H1 (cell line): Measurements from ENCODE around the gene LARP6. TPM values are rescaled to one million over a fixed set of nuclear protein-coding genes. Genes with fewer than 3 reads are reported as not detected.

Experiments
- CTCF ChIA-PET: fragments of 300-600 bp; sonication (Branson Sonifier 250); formaldehyde crosslinking; loops from one replicate; lab custom pipeline; 2021; ENCODE audit not compliant: partially characterized antibody; lab: Charles Lee
- POLR2A ChIA-PET: fragments of 300-600 bp; sonication (Branson Sonifier 250); formaldehyde crosslinking; loops from one replicate; lab custom pipeline; 2021; ENCODE audit warnings: inconsistent platforms; ENCODE audit not compliant: partially characterized antibody; lab: Charles Lee
- DNase-seq, 2 experiments: peaks; one replicate each; pipeline versions ENCODE4 v3.0.0 to v3.0.0-alpha.2; 2010 to 2022; ENCODE audit warnings: low spot score in 2 of 2, low read depth in 1 of 2, mixed read lengths in 1 of 2
- FAIRE-seq: peaks from 2 replicates; lab custom pipeline; 2011; peaks lifted over from hg19 to GRCh38; lab: Jason Lieb, UNC
- H2AFZ ChIP-seq: 2 replicates; pipeline ENCODE4 v1.8.1; 2012; ENCODE audit warnings: low read length, inconsistent platforms
- H2AK5ac ChIP-seq: 2 replicates; pipeline ENCODE4 v1.6.1; 2013; ENCODE audit warnings: low read depth, low read length
- H2BK120ac ChIP-seq: replicated peaks from 2 replicates; pipeline ENCODE3; 2013; ENCODE audit warnings: low read depth, low read length, inconsistent platforms
- H2BK12ac ChIP-seq: 2 replicates; pipeline ENCODE4 v1.6.1; 2013; ENCODE audit warnings: low read depth, low read length
- H2BK15ac ChIP-seq: 2 replicates; pipeline ENCODE4 v1.6.1; 2013; ENCODE audit warnings: low read length
- H2BK20ac ChIP-seq: 2 replicates; pipeline ENCODE4 v1.6.1; 2013; ENCODE audit warnings: low read length
- H2BK5ac ChIP-seq: 2 replicates; pipeline ENCODE4 v1.6.1; 2013; ENCODE audit warnings: low read depth, low read length
- H3K14ac ChIP-seq: 2 replicates; pipeline ENCODE4 v1.6.1; 2013; ENCODE audit warnings: inconsistent platforms; ENCODE audit not compliant: insufficient read length
- H3K18ac ChIP-seq: 2 replicates; pipeline ENCODE4 v1.6.1; 2013; ENCODE audit warnings: low read length; ENCODE audit errors: extremely low read depth
- H3K23ac ChIP-seq: 2 replicates; pipeline ENCODE4 v1.6.1; 2013; ENCODE audit warnings: inconsistent platforms; ENCODE audit not compliant: insufficient read length
- H3K23me2 ChIP-seq: 2 replicates; pipeline ENCODE4 v1.6.1; 2013; ENCODE audit warnings: low read depth, low read length
- H3K27ac ChIP-seq: 2 replicates; pipeline ENCODE4 v1.6.1; 2011; ENCODE audit warnings: low read depth, low read length, inconsistent platforms
- H3K27me3 ChIP-seq, 4 experiments: replicated peaks in 1 of 4; 1 replicate in 1 of 4; 2 replicates in 3 of 4; pipeline versions ENCODE4 v1.6.1 to v1.8.1; 2011 to 2013; ENCODE audit warnings: low read length in 3 of 4, mild to moderate bottlenecking in 3 of 4, inconsistent platforms in 2 of 4, mixed read lengths in 2 of 4, moderate library complexity in 1 of 4; ENCODE audit not compliant: control insufficient read depth in 3 of 4, insufficient read depth in 3 of 4; ENCODE audit errors: extremely low read depth in 1 of 4
- H3K36me3 ChIP-seq, 4 experiments: 2 replicates each; pipeline versions ENCODE4 v1.6.1 to v1.8.1; 2011 to 2013; ENCODE audit warnings: mild to moderate bottlenecking in 4 of 4, low read length in 3 of 4, moderate library complexity in 2 of 4, control low read depth in 1 of 4, inconsistent platforms in 1 of 4; ENCODE audit not compliant: insufficient read depth in 4 of 4, control insufficient read depth in 2 of 4
- H3K4ac ChIP-seq: replicated peaks from 2 replicates; pipeline ENCODE3; 2013; ENCODE audit warnings: low read length, low read depth, mixed read lengths, inconsistent platforms; ENCODE audit not compliant: insufficient read length
- H3K4me1 ChIP-seq, 4 experiments: replicated peaks in 1 of 4; 1 replicate in 1 of 4; 2 replicates in 3 of 4; pipeline versions ENCODE4 v1.6.1 to v1.8.1; 2011 to 2013; ENCODE audit warnings: low read length in 3 of 4, inconsistent platforms in 2 of 4, mixed read lengths in 1 of 4; ENCODE audit not compliant: insufficient read depth in 4 of 4, control insufficient read depth in 3 of 4
- H3K4me2 ChIP-seq, 2 experiments: 2 replicates each; pipeline versions ENCODE4 v1.6.1 to v1.8.1; 2011 to 2013; ENCODE audit warnings: low read depth in 2 of 2, low read length in 2 of 2, control low read depth in 1 of 2, inconsistent platforms in 1 of 2, mild to moderate bottlenecking in 1 of 2; ENCODE audit not compliant: insufficient read depth in 1 of 2
- H3K4me3 ChIP-seq, 4 experiments: fragments of 200-600, 300-600 bp in 1 of 4; sonication (generic), shearing (Covaris generic), sonication (Bioruptor Twin) in 1 of 4; 2 replicates each; pipeline versions ENCODE4 v1.5.1 to v1.8.1; 2011 to 2016; ENCODE audit warnings: low read length in 4 of 4, low read depth in 3 of 4, control low read depth in 2 of 4, inconsistent platforms in 2 of 4, mild to moderate bottlenecking in 2 of 4, mixed read lengths in 1 of 4, moderate library complexity in 1 of 4; ENCODE audit not compliant: insufficient read depth in 2 of 4; ENCODE audit errors: extremely low read depth in 1 of 4
- H3K56ac ChIP-seq: replicated peaks from 2 replicates; pipeline ENCODE3; 2013; ENCODE audit warnings: low read depth, mild to moderate bottlenecking, mixed read lengths, low read length, inconsistent platforms; ENCODE audit not compliant: insufficient read length
- H3K79me1 ChIP-seq: 2 replicates; pipeline ENCODE4 v1.6.1; 2013; ENCODE audit warnings: low read depth, low read length, control low read depth
- H3K79me2 ChIP-seq, 2 experiments: 2 replicates each; pipeline versions ENCODE4 v1.6.1 to v1.8.1; 2012 to 2013; ENCODE audit warnings: low read length in 2 of 2, mild to moderate bottlenecking in 2 of 2, inconsistent platforms in 1 of 2; ENCODE audit not compliant: insufficient read depth in 2 of 2, control insufficient read depth in 1 of 2
- H3K9ac ChIP-seq, 4 experiments: replicated peaks in 1 of 4; 1 replicate in 1 of 4; 2 replicates in 3 of 4; pipeline versions ENCODE4 v1.6.1 to v1.8.1; 2011 to 2013; ENCODE audit warnings: low read depth in 3 of 4, low read length in 3 of 4, control low read depth in 2 of 4, mild to moderate bottlenecking in 2 of 4, moderate library complexity in 2 of 4, inconsistent platforms in 1 of 4; ENCODE audit errors: extremely low read depth in 1 of 4
- H3K9me3 ChIP-seq, 2 experiments: 2 replicates each; pipeline versions ENCODE4 v1.6.1 to v1.8.1; 2012 to 2013; ENCODE audit warnings: mild to moderate bottlenecking in 2 of 2, moderate library complexity in 2 of 2, control low read depth in 1 of 2, inconsistent platforms in 1 of 2, low read depth in 1 of 2, low read length in 1 of 2, mixed read lengths in 1 of 2; ENCODE audit not compliant: insufficient read depth in 2 of 2
- H4K20me1 ChIP-seq, 2 experiments: replicated peaks in 1 of 2; 2 replicates each; pipeline versions ENCODE3 to v1.8.1; 2011 to 2013; ENCODE audit warnings: inconsistent platforms in 2 of 2, low read length in 2 of 2, mild to moderate bottlenecking in 1 of 2; ENCODE audit not compliant: insufficient read depth in 2 of 2, control insufficient read depth in 1 of 2
- H4K5ac ChIP-seq: 2 replicates; pipeline ENCODE4 v1.6.1; 2013; ENCODE audit warnings: low read length, low read depth, mixed read lengths, inconsistent platforms; ENCODE audit not compliant: insufficient read length
- H4K8ac ChIP-seq: 2 replicates; pipeline ENCODE4 v1.8.0; 2013; ENCODE audit warnings: mild to moderate bottlenecking, moderate library complexity, low read length, inconsistent platforms; ENCODE audit not compliant: insufficient read depth; ENCODE audit errors: extremely low read depth
- H4K91ac ChIP-seq: replicated peaks from 2 replicates; pipeline ENCODE3; 2013; ENCODE audit warnings: low read length, mixed read lengths, inconsistent platforms; ENCODE audit not compliant: insufficient read length
- BRCA1 ChIP-seq: IDR thresholded peaks from 2 replicates; pipeline ENCODE4 v1.6.1; 2012; ENCODE audit warnings: low read depth, low read length, improper control_type of control experiment
- EZH2 ChIP-seq: fragments of 200-600 bp; sonication (generic); IDR thresholded peaks from 2 replicates; pipeline ENCODE4 v1.7.1; 2012; ENCODE audit warnings: low read depth, mild to moderate bottlenecking, moderate library complexity, low read length, inconsistent platforms; ENCODE audit not compliant: severe bottlenecking
- HDAC2 ChIP-seq, 2 experiments: fragments of 300-600 bp in 1 of 2; sonication (generic) in 1 of 2; IDR thresholded peaks; 2 replicates each; pipeline ENCODE4 v1.6.1; 2011 to 2012; ENCODE audit warnings: low read depth in 2 of 2, low read length in 2 of 2, mild to moderate bottlenecking in 2 of 2, moderate library complexity in 2 of 2, borderline replicate concordance in 1 of 2, inconsistent platforms in 1 of 2
- KDM4A ChIP-seq: IDR thresholded peaks from one replicate; pipeline ENCODE4 v1.7.1; 2012; ENCODE audit warnings: low read depth, mild to moderate bottlenecking, moderate library complexity, low read length, inconsistent platforms; ENCODE audit not compliant: severe bottlenecking
- NRF1 ChIP-seq: IDR thresholded peaks from 2 replicates; pipeline ENCODE4 v1.6.1; 2011; ENCODE audit warnings: mild to moderate bottlenecking, low read depth, low read length, improper control_type of control experiment
- RXRA ChIP-seq: IDR thresholded peaks from 2 replicates; pipeline ENCODE4 v1.6.1; 2011; ENCODE audit warnings: low read depth, mild to moderate bottlenecking, low read length, moderate library complexity; ENCODE audit not compliant: insufficient read depth
- SUZ12 ChIP-seq: fragments of 200-600 bp; sonication (generic); IDR thresholded peaks from 2 replicates; pipeline ENCODE4 v1.6.1; 2012; ENCODE audit warnings: mild to moderate bottlenecking, inconsistent platforms, low read length, moderate library complexity, mixed read lengths
- WGBS, 2 experiments: shearing (Covaris generic) in 1 of 2; methylation state at CpG; one replicate each; pipeline versions ENCODE4 v1.1.6 to v1.1.7; 2013 to 2015; ENCODE audit warnings: low lambda C conversion rate in 2 of 2, mixed read lengths in 2 of 2, inconsistent platforms in 1 of 2, low coverage in 1 of 2, missing lambda C conversion rate in 1 of 2; ENCODE audit not compliant: insufficient replicate concordance in 2 of 2, insufficient coverage in 1 of 2, insufficient read length in 1 of 2; ENCODE audit errors: extremely low coverage in 1 of 2, missing lambda C conversion rate in 1 of 2; 5-methylcytosine and 5-hydroxymethylcytosine counted together
- polyA plus RNA-seq, 7 experiments: library from polyadenylated mRNA; depleted of rRNA in 3 of 7; stranded (reverse) in 5 of 7; unstranded in 2 of 7; fragments of >200 nt in 5 of 7; fragments of 200-250 nt in 2 of 7; gene quantifications; 1 replicate in 5 of 7; 2 replicates in 1 of 7; 4 replicates in 1 of 7; pipeline versions ENCODE4 v1.2.1 to v1.2.3, GENCODE V29; 2011 to 2013; ENCODE audit warnings: missing spikeins in 2 of 7, mixed read lengths in 2 of 7
- total RNA-seq: library from RNA; stranded (reverse); fragmentation: NEBNext Ultra II Directional; extraction: Animal tissue kit (Norgen Biotek cat#: 25700); gene quantifications from 2 replicates; pipeline ENCODE4 v1.2.1, GENCODE V29; 2021

The LARP6 gene
- total and polyA plus RNA-seq, 2 of the 8 experiments (the other 6 are each of a cell fraction or from before 2014, with no cell fraction given): 21.0 to 24.7 TPM

DNA sequence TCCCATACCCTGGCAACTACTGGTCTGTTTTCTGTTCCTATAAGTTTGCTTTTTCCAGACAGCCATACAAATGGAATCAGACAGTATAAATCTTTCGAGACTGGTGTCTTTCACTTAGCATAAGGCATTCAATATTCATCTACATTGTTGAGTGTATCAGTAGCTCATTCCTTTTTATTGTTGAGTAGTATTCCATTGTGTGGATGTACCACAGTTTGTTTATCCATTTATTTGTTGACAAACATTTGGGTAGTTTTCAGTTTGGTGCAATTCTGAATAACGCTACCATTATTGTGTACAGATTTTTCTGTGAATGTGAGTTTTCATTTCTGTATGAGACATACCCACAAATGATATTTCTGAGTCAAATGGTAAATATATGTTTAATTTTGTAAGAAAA is 35.4 kb downstream of the LARP6 start:
- Histone ChIP-seq H3K27ac (no peak overlapping the region), H2BK12ac (no peak overlapping the region), H3K56ac (no peak overlapping the region), H2BK120ac (no peak overlapping the region), H4K91ac (no peak overlapping the region), H3K79me1 (no peaks in the 10 kb centered on the region), H3K9me3 (no peaks in the 10 kb centered on the region; a peak in 1 of 4 replicates), H3K23ac (no peak overlapping the region), H3K27me3 (no peaks in the 10 kb centered on the region), H3K79me2 (no peaks in the 10 kb centered on the region), H3K4ac (no peak overlapping the region), H4K5ac (no peak overlapping the region), H2BK15ac (no peak overlapping the region), H2BK20ac (no peak overlapping the region), H4K20me1 (no peaks in the 10 kb centered on the region), H3K4me3 (no peak overlapping the region), H3K4me2 (no peak overlapping the region), H3K9ac (no peak overlapping the region), H3K36me3 (no peaks in the 10 kb centered on the region), H2AK5ac (no peak overlapping the region), H2AFZ (no peak overlapping the region), H2BK5ac (no peak overlapping the region), H3K23me2 (no peaks in the 10 kb centered on the region), H4K8ac (no peak overlapping the region), H3K4me1 (no peaks in the 10 kb centered on the region), H3K14ac (no peak overlapping the region), H3K18ac (no peak overlapping the region)
- no peak for FAIRE-seq
- ChIA-PET POLR2A (no interaction called here), CTCF (no interaction called here)
- no peak for DNase-seq
- 93% methylated on average over 2 of the region's 2 CpGs; no CpG with 5 or more reads in 1 of the 2 experiments for WGBS, 2 experiments
- TF ChIP-seq SUZ12 (no peak), KDM4A (no peak), BRCA1 (no peak), RXRA (no peak), EZH2 (no peak), HDAC2 (IDR thresholded peaks at IDR 0.05; ENCODE audit: borderline replicate concordance in 1 of 2, low read depth in 2 of 2, low read length in 2 of 2) (no peak), NRF1 (no peak)
